Left ventricle myocardium superior (tissue), 1 donor: ENCODE measurements around the gene LMBR1L. TPM values are rescaled to one million over a fixed set of nuclear protein-coding genes. Genes with fewer than 3 reads are reported as not detected.
"Not testable (repeated sequence)": the region's sequence is repeated elsewhere in the genome, so short reads cannot be mapped to it uniquely, and the experiment has no call there.

Experiments used
- ATAC-seq: fragments of 200-7000 bp; cut with Tn5 transposase; one replicate; pipeline ENCODE4 v1.9.1; 2020; ENCODE audit warnings: mild to moderate bottlenecking, moderate library complexity
- DNase-seq: peaks from one replicate; pipeline ENCODE4 v3.0.0-alpha.2; 2020
- intact Hi-C: fragments of 100-400 bp; cut with micrococcal nuclease; formaldehyde crosslinking; loops from one replicate; pipeline ENCODE4 v1.11.0; 2022
- total RNA-seq: library from RNA; stranded (reverse); fragmentation: NEBNext Ultra II Directional; extraction: Animal tissue kit (Norgen Biotek cat#: 25700); gene quantifications from one replicate; pipeline ENCODE4 v1.2.1, GENCODE V29; 2021
- donor health status: DM: no; HTN: yes; CAD: no; lungs with severe emphysema.

LMBR1L gene
- total RNA-seq, 1 donor from 2014 or later, result 30.7 TPM

DNA sequence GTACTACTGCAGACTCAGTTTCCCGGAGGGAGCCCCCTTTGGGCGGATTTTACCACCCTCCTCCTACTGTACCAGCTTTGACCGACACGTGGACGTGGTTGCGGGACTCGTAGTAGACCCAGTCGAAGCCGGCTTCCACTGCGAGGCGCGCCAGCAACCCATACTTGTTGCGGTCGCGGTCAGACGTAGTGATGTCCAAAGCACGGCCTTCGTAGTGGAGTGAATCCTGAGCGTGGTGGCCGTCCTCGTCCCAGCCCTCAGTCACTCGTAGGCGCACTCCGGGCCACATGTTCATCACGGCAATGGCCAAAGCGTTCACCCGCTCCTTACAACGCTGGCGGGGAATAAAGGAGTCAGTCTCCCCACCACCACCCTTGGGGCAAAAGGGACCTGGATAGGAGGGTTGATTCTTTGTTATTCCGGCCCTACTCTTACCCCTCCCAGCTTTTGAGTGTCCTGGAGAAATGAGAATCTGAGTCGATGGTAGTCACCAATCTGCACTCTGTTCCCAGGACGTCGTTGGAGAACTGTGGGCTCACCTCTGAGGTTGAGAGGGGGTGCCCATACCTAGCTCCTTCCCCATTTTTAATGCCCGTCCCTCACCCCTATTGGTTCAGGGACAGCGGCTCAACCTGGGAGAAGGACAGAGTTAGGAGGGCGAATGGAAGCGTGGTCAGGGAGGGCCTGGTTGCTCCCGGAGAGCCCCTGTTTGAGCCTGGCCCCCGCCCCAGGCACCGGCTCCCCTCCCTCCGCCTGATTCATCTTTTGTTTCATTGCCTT, 19.4 kb downstream of the LMBR1L start:
- DNase-seq (no peak), ATAC-seq (no peak)
- intact Hi-C loops, result no loop called here

DNA sequence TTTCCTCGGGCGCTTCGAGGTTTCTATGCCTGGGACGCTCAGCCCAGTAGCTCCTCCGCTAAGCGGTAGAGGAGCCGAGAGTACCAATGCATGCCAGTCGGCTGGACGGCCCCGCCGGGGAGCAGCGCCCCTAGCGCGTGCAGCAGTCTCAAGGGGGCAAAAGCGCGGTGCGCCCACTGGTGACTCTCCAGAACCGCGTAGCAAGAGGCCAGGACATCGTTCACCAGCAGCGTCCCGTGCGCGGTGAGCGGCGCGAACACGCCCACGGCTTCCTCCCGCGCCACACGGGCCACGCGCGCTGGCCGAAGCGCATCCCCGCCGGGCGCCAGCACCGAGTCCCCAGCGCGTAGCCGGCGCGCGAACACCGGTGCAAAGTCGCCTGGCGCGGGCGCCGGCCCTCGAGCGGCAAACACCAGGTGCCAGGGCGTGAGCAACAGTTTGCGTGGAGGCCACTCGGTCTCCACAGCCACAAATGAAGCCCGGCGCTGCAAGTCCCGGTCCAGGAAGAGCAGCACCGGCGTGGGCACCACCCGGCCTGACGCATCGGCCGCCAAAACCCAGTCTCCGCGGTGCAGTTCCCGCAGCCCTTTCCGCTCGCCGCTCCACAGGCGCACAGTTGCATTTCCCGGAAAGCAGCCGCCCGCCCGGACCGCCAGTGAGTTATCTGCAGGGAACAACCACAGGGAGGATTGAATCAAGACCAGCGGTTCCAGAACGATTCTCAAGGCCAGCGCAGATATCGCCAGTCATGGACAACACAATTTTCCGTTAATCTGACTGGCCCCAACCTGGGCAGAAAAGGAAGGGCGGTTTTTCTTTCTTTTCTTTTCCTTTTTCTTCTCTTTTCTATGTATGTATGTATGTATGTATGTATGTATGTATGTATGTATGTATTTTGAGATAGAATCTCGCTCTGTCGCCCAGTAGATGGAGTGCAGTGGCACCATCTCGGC, 20.6 kb downstream of the LMBR1L start:
- DNase-seq (peak; percentile 66), ATAC-seq (peak; percentile 3)
- intact Hi-C loops, result no loop called here

DNA sequence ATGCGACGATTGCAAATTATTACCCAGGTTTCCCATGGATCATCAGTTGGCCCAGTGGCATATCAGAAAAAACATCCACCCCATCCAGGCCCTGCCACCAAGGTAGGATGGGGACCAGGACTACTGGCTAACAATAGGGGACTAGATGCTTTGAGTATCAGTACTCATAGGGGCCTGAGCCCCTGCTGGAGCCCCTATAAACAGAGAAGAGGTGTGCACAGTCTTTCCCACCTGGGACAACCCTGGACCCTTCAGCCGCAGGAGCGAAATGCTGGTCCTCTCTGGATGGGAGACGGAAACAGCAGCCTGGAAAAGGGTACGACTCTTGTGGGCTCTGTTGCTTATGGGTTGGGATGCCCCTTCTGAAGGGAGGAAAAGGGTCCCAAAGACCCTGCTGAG, 21.7 kb downstream of the LMBR1L start:
- DNase-seq (no peak), ATAC-seq (no peak)

DNA sequence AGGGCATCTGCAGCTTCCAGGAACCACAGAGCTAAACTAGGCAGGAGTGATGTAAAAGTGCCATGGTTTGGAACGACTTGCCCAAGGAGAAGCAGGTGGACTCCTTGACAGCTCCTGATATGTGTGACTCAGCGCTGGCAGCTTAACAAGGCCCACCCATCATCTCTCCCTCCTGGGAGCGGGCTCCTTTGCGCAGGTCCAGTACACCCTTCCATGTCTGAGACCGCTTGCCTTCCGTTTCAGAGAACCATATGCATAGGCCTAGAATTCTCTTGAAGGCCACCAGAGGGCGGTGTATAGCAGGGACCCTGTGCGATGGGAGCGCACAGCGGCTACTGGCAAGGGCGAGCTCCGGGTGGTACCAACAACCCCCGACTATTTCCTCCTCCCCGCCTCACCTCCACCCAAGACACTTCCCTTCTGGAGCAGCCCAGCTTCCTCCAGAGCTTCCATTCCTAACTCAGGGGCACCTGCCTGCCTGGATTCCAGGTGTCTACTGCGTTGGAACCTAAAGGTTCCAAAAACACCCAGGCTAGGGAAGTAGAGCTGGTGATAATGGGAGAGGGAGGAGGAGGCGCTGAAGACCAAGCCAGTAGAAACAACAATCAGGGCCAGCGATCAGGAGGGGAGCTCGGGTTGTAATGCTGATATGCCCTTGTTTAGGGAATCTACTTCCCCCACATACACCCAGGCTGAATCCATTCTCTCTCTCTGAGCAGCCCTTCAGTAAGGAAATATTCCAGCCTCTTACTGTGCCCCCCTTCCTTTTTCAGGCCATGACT, 22.3 kb downstream of the LMBR1L start:
- DNase-seq (peak; percentile 68), ATAC-seq (peak; percentile 94)
- intact Hi-C loops, result no loop called here

More for the DNA sequence above, 21.7 kb downstream of the LMBR1L start:
- intact Hi-C loops, result no loop called here

DNA sequence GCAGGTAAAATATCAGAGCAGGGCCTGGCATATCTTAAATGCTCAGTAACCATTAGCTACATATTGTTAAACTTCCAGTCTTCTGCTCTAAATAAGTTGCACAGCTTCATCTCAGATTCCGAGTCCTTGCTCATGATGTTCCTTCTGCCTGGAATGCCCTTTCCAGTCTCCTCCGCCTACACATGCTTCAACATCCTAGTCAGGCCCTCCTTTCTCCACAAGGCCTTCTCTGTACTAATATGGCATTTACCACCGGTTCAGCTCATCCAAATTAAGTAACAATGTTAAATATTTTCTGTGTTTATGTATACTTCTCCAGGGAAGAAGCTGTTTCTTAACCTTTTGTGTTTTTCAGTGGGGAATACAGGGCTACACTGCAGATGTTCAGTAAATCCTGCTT, 24.5 kb downstream of the LMBR1L start:
- intact Hi-C loops, result no loop called here
- ATAC-seq, result no peak
- DNase-seq, result no peak

DNA sequence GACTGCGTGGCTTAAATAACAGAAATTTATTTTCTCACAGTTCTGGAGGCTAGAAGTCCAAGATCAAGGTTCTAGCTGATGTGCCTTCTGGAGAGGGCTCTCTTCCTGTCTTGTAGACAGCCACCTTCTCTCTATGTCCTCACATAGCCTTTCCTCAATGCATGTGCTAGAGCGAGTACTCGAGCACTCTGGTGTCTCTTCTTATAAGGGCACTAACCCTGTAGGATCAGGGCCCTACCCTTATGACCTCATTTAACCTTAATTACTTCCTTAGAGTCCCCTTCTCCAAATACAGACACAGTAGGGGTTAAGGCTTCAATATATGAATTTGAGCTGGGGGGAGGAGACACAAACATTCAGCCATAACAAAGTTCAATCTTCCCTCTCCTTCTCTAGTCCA, 26.2 kb downstream of the LMBR1L start:
- ATAC-seq (no peak), DNase-seq (no peak)
- intact Hi-C loops, result no loop called here

DNA sequence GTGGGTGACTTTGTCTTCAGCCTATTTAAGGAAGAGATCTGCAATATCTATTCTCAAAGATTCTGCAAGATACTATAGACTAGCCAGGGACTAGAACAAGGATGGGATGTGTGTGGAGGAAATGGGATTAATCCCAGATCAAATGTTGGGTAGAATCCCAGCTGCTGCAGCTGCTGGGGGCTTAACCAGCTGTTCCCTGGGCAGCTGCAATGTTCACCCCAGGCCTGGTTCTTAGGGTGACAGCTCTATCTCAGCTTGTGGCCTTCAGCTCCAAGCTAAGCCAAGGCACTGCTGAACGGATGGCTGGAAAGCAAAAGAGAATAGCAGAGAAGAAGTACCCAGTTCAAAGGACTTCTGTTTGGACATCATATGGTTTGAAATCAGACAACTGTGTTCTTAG, 30.9 kb downstream of the LMBR1L start:
- DNase-seq (no peak), ATAC-seq (no peak)
- intact Hi-C loops, result no loop called here

DNA sequence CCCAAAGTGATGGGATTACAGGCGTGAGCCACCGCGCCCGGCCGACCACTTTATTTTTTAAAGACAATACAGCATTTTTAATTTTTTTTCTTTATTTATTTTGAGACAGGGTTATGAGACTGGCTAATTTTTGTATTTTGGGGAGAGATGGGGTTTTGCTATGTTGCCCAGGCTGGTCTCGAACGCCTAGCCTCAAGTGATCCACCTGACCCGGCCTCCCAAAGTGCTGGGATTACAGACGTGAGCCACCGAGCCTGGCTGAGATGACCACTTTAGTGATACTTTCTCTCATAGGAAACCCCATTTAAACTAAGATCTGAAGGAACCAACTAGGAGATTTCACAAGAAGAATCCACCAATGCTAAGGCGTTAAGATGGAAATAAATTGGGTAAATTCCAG, 39.7 kb downstream of the LMBR1L start:
- intact Hi-C loops, result no loop called here
- ATAC-seq (no peak), DNase-seq (no peak)

DNA sequence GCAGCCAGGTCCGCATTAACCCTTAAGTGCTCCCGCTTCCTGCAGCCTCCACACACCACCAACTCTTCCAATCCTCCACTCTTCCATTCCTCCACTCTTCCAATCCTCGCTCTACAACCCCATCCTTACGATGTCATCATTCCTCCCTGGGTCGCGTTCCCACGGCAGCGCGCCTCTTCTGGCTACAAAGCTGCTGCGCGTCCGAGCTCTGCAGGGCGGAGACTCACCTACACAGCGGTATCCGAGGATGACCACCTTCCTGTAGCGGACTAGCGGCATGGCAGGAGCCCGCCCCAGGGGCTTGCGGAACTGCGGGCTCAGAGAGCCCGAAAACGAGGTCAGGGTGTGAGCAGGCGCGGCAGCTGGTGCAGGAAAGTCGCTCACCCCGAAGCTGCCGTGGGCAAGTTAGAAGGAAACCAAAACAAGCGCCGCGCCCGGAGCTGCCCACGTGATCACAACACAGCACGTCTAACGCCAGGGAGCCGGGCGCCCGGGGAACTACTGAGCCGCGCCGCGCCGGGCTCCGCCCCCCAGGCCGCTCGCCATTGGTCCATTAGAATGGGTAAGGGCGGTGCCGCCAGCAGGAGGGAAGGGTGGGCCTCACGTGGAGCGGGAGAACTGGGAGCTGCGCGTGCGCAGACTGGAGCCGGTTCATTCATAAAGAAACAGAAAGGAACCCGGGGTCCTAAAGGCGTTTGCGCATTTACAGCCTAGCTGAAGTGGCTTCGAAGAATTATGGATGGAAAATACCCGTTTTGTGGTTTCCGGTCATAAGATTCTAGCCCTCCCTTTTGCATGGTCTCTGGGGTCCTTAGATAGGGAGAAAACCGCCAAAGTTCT, 40.9 kb downstream of the LMBR1L start, which contains the start of gene RHEBL1:
Gene RHEBL1, minus strand, starts transcription at position 473 of the 840 bp plus-strand sequence. Its CDS starts 194 bp downstream, at position 279.
- ATAC-seq (peak; percentile 100), DNase-seq (peak; percentile 99)
- intact Hi-C loops, result loop anchor here (10.0 kb wide), 1 partner anchor 165 kb away; no protein-coding TSS in a partner anchor

DNA sequence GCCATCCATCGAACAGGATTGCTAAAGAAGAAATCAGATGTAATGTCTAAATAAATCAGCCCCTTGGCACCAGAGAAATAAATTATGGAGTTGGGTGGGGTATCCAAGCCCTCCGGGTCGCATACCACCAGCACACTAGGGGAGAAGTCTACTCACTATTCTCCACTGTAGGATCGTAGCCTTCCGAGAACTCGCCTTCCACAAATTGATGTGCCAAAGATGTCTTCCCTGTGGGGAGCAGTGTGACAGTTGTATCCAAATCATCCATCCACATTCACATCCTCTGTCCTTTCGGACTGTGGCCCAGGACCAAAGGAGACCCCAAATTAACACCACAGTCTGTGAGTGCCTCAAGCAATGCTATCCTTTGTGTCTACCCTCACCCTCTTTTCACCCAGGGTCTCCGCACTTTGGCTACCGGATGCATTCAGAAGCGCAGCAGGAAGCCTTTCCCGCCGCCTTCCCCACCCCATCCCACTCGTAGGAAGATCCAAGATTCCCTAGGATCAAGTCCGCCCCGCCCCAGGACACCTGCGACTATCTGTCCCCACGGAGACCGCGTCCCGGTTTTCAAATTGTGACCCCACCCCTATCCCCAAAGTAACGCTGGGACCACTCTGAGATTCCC, 41.7 kb downstream of the LMBR1L start:
- DNase-seq (no peak), ATAC-seq (no peak)
- intact Hi-C loops, result loop anchor here (10.0 kb wide), 1 partner anchor 166 kb away; no protein-coding TSS in a partner anchor

DNA sequence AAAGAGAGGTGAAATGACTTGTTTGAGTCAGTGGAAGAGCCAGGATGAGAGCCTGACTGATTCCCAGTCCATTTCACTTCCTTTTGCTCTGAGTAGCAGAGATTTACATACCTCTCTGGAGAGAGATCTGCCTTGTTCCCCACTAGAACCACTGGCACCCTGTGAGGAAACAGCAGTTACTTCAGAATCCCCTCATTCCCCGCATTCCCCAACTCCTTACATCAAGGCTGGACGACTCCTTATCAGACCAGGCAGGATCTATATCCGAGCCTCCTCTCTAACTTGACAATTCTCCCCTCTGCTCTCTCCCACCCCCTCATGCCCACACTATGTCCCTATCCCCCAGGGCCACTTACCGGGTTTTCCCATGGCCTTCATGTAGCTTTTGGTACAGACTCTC, 44.5 kb downstream of the LMBR1L start:
- intact Hi-C loops, result loop anchor here (10.0 kb wide), 1 partner anchor 169 kb away; no protein-coding TSS in a partner anchor
- ATAC-seq (no peak), DNase-seq (no peak)

DNA sequence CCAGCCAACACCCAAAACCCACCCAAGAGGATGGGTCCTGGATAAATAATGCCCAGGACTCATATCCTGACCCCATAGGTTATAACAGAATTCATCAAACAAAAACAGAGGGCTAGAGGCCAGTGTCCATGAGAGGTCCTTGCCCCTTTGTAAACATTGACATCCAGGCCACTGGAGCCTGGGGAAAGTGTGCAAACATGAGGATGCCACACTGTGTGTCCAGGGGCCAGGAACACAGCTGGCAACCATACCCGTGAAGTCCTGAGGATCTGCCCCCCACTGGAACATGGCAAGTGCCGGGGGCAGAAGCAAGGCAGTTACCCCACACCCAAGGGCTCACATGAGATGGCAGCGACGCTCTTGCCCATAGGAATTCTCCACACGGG, 45.9 kb downstream of the LMBR1L start:
- DNase-seq, result no peak
- intact Hi-C loops, result loop anchor here (10.0 kb wide), 1 partner anchor 170 kb away; no protein-coding TSS in a partner anchor
- no peak for ATAC-seq

DNA sequence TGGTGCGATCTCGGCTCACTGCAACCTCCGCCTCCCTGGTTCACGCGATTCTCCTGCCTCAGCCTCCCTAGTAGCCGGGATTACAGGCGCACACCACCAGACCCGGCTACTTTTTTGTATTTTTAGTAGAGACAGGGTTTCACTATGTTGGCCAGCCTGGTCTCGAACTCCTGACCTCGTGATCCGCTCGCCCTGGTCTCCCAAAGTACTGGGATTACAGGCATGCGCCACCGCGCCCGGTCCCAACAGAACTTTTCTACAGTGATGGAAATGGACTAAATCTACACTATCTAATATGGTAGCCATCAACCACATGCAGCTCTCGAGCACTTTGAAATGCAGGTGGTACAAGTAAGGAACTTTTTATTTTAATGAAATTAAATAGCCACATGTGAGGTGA, 48.7 kb downstream of the LMBR1L start:
- DNase-seq, ATAC-seq: not testable (repeated sequence)
- intact Hi-C loops, result loop anchor here (10.0 kb wide), 1 partner anchor 173 kb away; no protein-coding TSS in a partner anchor

DNA sequence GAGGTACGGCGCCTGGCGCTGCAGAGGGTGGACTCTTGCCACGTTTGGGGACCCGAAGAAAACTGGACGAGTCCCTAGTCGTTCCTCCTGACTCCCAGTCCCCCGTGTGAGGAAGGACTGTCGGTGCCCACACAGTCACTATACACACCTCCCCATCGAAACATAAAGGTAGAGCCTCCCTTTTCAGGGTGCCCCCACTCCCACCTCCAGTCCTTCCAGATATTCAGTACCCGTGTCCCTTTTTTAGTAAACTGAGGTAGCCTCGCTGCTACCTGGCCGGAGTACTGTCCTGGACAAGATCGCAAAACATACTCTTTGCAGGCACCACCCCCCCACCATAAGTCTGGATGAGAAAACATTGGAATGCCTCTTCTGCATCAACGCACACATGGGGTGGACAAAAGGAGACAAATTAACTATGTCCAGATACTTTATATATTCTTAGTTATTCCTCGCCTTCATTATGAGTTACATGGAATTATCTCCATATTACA, 49.4 kb downstream of the LMBR1L start:
- DNase-seq (no peak), ATAC-seq (no peak)
- intact Hi-C loops, result loop anchor here (10.0 kb wide), 1 partner anchor 174 kb away; no protein-coding TSS in a partner anchor

DNA sequence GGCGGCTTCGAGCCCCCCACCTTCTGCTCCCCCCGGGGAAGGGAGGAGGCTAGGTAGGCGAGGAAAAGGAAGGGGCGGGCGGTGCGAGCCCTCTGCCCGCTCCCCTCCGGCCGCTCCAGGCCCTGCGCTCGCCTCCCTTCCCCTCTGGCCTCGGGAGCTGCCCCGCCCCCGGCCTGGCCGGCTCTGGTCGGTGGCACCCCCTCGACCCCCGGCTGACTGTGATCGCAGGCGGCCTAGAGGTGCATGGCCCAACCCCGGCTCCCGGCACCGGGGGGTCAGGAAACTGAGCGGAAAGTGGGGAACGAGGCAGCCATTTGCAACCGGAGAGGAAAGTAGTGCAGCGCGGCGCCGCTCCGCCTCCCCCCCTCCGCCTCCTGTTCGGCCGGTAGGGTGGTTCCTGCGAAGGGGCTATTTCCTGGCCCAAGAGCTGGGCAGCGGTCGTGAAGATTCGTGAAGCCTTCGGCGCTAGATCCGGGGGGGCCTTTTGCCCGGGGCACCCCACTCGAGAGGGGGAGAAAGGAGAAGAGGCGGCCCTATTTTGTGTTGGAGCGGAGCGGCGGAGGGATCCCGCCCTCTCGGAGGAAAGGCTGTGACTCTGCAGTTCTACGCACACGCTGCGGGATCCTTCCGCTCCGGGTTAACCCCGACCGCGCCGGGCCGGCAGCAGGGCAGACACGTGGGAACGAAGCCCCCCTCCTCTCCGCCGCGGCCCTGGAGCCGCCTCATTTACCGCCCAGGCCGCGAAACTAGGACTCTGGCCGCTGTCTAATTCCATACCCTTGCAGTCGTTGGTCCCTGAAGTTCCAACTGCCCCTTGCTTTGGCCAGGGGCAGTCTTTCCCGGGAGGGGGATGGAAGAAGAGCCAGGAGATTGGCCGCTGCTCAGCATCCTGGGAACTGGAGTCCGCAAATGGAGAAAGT, 50.1 kb downstream of the LMBR1L start, which contains the start of gene KMT2D:
Gene KMT2D, minus strand, starts transcription at position 558 of the 920 bp plus-strand sequence. CDS start 5,470 bp downstream, outside the sequence.
- ATAC-seq (peak; percentile 82), DNase-seq (peak; percentile 95)
- intact Hi-C loops, result loop anchor here (10.0 kb wide), 1 partner anchor 174 kb away; no protein-coding TSS in a partner anchor
